ENCODE measurements around the gene KRTDAP.

DNA sequence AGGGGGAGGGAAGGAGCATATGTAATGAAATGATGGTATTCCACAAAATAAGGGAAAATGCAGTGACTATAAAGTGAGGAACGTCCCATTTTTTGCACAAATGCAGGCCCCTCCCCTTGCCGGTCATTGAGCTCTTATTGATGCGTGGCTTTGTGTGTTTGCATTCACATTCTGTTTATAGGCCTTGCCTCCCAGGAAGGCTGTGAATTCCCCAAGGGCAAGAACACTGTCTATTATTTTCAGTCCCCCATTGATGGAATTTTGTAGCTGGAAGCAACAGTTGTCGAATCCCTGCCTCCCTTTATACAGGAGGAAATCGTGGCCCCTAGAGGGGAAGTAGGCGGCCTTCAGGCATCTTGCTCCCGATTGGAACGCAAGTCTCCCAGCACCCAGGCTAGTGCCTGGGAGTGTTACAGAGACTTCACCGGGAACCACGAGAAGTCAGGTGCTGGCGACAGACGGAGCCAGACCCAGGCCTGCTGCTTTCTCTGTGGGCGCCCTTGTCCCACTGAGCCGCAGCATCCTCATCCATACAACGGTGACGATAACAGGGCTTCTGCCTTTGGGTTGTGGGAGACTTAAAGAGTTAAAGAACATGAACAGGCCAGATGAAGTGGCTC is 31.0 kb upstream of the KRTDAP start:
- TF ChIP-seq CTCF (IDR thresholded peaks at IDR 0.05) (no peak), POLR2AphosphoS5 (IDR thresholded peaks at IDR 0.05; ENCODE audit: low read depth, low read length) (no peak), SMC3 (IDR thresholded peaks at IDR 0.05; ENCODE audit: low read depth, low read length) (no peak)

Measured in SK-N-SH (cell line).